Left lung (tissue), 10 donors: Measurements from ENCODE around the gene CES2. TPM values are rescaled to one million over a fixed set of nuclear protein-coding genes. Genes with fewer than 3 reads are reported as not detected.
A peak's percentile ranks its signal among the peaks of the same experiment; 100 is the strongest.

Source experiments
- ATAC-seq: fragments of 200-7000 bp; cut with Tn5 transposase; one replicate; pipeline ENCODE4 v1.9.1; 2020; ENCODE audit warnings: moderate library complexity
- DNase-seq, 4 donors: peaks; one replicate each; pipeline ENCODE4 v3.0.0-alpha.2; 2013 to 2020
- H3K27ac ChIP-seq, 2 donors: fragments of 200-600 bp; sonication (generic) in 1 of 2; one replicate each; pipeline versions ENCODE4 v1.5.0 to v1.8.0; 2020 to 2021
- H3K27me3 ChIP-seq, 2 donors: fragments of 200-600 bp; sonication (generic) in 1 of 2; one replicate each; pipeline versions ENCODE4 v1.5.0 to v1.8.0; 2020 to 2021
- H3K36me3 ChIP-seq, 2 donors: fragments of 200-600 bp; sonication (generic) in 1 of 2; one replicate each; pipeline versions ENCODE4 v1.5.0 to v1.8.0; 2020 to 2021
- H3K4me1 ChIP-seq, 2 donors: fragments of 200-600 bp; one replicate each; pipeline ENCODE4 v1.8.0; 2021
- H3K4me3 ChIP-seq, 2 donors: fragments of 200-600 bp; sonication (generic) in 1 of 2; one replicate each; pipeline versions ENCODE4 v1.5.0 to v1.8.0; 2020 to 2021; ENCODE audit warnings: mild to moderate bottlenecking in 1 of 2
- H3K9me3 ChIP-seq, 2 donors: fragments of 200-600 bp; sonication (generic) in 1 of 2; one replicate each; pipeline versions ENCODE4 v1.5.0 to v1.8.0; 2020 to 2021
- CTCF ChIP-seq, 2 donors: fragments of 200-600 bp; sonication (generic) in 1 of 2; IDR thresholded peaks; one replicate each; pipeline versions ENCODE4 v1.5.0 to v1.8.0; 2021; ENCODE audit warnings: antibody characterized with exemption in 2 of 2
- intact Hi-C, 2 donors: fragments of 100-400 bp; cut with DNase I; formaldehyde crosslinking; loops; one replicate each; pipeline versions ENCODE4 v1.11.2 to v1.14.2; 2022
- polyA plus RNA-seq, 6 donors: library from polyadenylated mRNA; unstranded; fragments of 120-200 nt; gene quantifications; one replicate each; pipeline ENCODE4 v1.2.1, GENCODE V29; 2013; ENCODE audit not compliant: insufficient read length in 6 of 6
- total RNA-seq, 2 donors: library from RNA; stranded (reverse); fragmentation: NEBNext Ultra II Directional; extraction: Animal tissue kit (Norgen Biotek cat#: 25700); gene quantifications; one replicate each; pipeline ENCODE4 v1.2.1, GENCODE V29; 2021
- donor health status: DM: no; HTN: yes; CAD: no.
- donor health status: DM: no; HTN: no; CAD: no.

CES2 gene
- total and polyA plus RNA-seq, 8 donors = 31.7 to 41.8 (median 35.7) TPM

- no peaks in the 10 kb centered on the region for H3K36me3 ChIP-seq
- ATAC-seq (no peak), DNase-seq (peak in 1 of 4 donors; percentile 62)
- H3K9me3 ChIP-seq = no peaks in the 10 kb centered on the region
- H3K4me1 ChIP-seq = peaks cover 0 to 11% of the 10 kb centered on the region in 2 donors
- intact Hi-C loops = no loop called here
- peaks cover 0 to 49% of the 10 kb centered on the region in 2 donors for H3K27me3 ChIP-seq
- no peak within 1 kb of the TSS for H3K4me3 ChIP-seq
- H3K27ac ChIP-seq = no peak within 1 kb of the TSS
- TF ChIP-seq CTCF (IDR thresholded peaks at IDR 0.05) = no peak
These were observed 16.3 kb upstream of the CES2 start, which contains the start of gene CDH16 for GRCh38 chr16:66918803-66919568. TSS of gene CDH16 (minus strand) at chr16:66918885. CDS start at chr16:66918065, 820 bp downstream.

GRCh38 chr16:66919569-66920298, 15.6 kb upstream of the CES2 start:
- no peaks in the 10 kb centered on the region for H3K9me3 ChIP-seq
- intact Hi-C loops = no loop called here
- ATAC-seq = no peak
- H3K27ac ChIP-seq = no peak overlapping the region
- peaks cover 0 to 18% of the 10 kb centered on the region in 2 donors for H3K4me1 ChIP-seq
- H3K4me3 ChIP-seq = no peak overlapping the region
- TF ChIP-seq CTCF (IDR thresholded peaks at IDR 0.05) = no peak
- H3K27me3 ChIP-seq = peaks cover 0 to 56% of the 10 kb centered on the region in 2 donors
- peak in 1 of 4 donors; percentile 34 for DNase-seq
- H3K36me3 ChIP-seq = no peaks in the 10 kb centered on the region

- intact Hi-C loops = no loop called here
- no peak for ATAC-seq
- no peaks in the 10 kb centered on the region for H3K36me3 ChIP-seq
- peaks cover 3 to 23% of the 10 kb centered on the region in 2 donors for H3K4me1 ChIP-seq
- peak in 1 of 4 donors; percentile 20 for DNase-seq
- H3K9me3 ChIP-seq = no peaks in the 10 kb centered on the region
- H3K27ac ChIP-seq = no peak overlapping the region
- H3K27me3 ChIP-seq = peaks cover 0 to 62% of the 10 kb centered on the region in 2 donors
- H3K4me3 ChIP-seq = no peak overlapping the region
- no peak for TF ChIP-seq CTCF (IDR thresholded peaks at IDR 0.05)
These were observed 15.1 kb upstream of the CES2 start for GRCh38 chr16:66920299-66920590.

- intact Hi-C loops = no loop called here
These were observed 14.2 kb upstream of the CES2 start for GRCh38 chr16:66920924-66921680.

More at GRCh38 chr16:66920924-66921680, 14.2 kb upstream of the CES2 start:
- peak in 1 of 4 donors; percentile 9 for DNase-seq
- H3K4me3 ChIP-seq = no peak overlapping the region
- no peak for ATAC-seq
- H3K27ac ChIP-seq = no peak overlapping the region
- H3K27me3 ChIP-seq = peaks cover 0 to 70% of the 10 kb centered on the region in 2 donors
- no peaks in the 10 kb centered on the region for H3K9me3 ChIP-seq
- TF ChIP-seq CTCF (IDR thresholded peaks at IDR 0.05) = no peak
- peaks cover 9 to 32% of the 10 kb centered on the region in 2 donors for H3K4me1 ChIP-seq
- no peaks in the 10 kb centered on the region for H3K36me3 ChIP-seq
